ENCODE results near the gene RGS19. TPM values are rescaled to one million over a fixed set of nuclear protein-coding genes. Genes with fewer than 3 reads are reported as not detected.

Gene RGS19
- total RNA-seq, 2 experiments from 2014 or later, result 119 to 122 TPM

DNA sequence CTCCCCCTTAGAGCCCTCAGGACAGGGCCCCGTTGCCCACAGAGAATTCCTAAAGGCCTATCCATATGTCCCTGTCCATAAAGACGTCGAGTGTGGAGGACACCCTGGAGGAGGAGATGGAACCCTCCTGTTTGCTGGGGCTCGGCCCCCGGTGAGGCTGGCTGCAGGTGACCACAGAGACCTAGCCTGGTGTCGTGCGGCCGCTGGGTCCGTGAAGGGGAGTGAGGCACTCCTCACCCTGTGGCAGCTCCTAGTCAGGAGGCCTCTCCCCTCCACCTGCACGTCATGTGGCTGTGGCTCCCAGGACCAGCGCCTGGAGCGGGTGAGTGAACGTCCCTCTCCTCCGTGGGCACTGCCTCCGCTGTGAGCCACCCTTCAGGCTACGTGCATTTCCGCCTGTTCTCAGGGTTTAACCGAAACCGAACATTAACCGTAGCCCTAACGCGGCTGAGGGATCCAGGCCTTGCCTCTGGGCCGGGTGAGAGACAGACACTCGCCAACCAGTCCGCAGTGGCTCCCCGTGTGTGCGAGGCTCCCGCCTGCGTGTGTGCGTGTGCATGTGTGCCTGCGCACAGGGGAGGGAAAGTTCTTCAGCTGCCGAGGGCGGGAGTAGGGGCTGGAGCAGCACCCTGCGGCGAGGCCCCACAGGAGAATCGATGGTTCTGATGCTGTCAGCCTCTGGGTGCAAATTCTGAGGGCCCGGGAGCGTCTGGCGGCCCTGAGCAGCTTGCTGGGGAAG is 22.3 kb downstream of the RGS19 start:
- Mint-ChIP-seq H3K36me3 (ENCODE audit: low read depth) (no peaks in the 10 kb centered on the region), H3K27ac (peak overlapping the region; percentile 75), H3K4me3 (peak overlapping the region; percentile 73), H3K4me1 (peaks cover 37% of the 10 kb centered on the region), H3K9me3 (no peaks in the 10 kb centered on the region), H3K27me3 (peaks cover 7% of the 10 kb centered on the region)
- peak; percentile 45 for DNase-seq
- ChIA-PET CTCF (interaction anchor here (0.7 to 1.9 kb wide), 8 partner anchors 9 to 484 kb away, joined by 3 to 19 read pairs (median 4); partner anchors contain the start of genes OPRL1, PRPF6 and RGS19), POLR2A (interaction anchor here (1.0 to 3.0 kb wide), 2 partner anchors 15 to 18 kb away, joined by 4 to 12 read pairs; no protein-coding TSS in a partner anchor)

GRCh38 chr20:64056639-64056888 is 22.8 kb downstream of the RGS19 start:
- no peaks in the 10 kb centered on the region for H3K36me3 Mint-ChIP-seq (ENCODE audit: low read depth)
- no peak overlapping the region for H3K27ac Mint-ChIP-seq
- ChIA-PET CTCF (interaction anchor here (1.4 to 1.9 kb wide), 2 partner anchors 18 to 270 kb away, joined by 3 to 19 read pairs; no protein-coding TSS in a partner anchor), POLR2A (interaction anchor here (3.0 kb wide), 1 partner anchor 18 kb away, joined by 12 read pairs; no protein-coding TSS in a partner anchor)
- no peak overlapping the region for H3K4me3 Mint-ChIP-seq
- H3K9me3 Mint-ChIP-seq, result no peaks in the 10 kb centered on the region
- H3K27me3 Mint-ChIP-seq, result peaks cover 11% of the 10 kb centered on the region
- no peak for DNase-seq
- H3K4me1 Mint-ChIP-seq, result peaks cover 34% of the 10 kb centered on the region

DNA sequence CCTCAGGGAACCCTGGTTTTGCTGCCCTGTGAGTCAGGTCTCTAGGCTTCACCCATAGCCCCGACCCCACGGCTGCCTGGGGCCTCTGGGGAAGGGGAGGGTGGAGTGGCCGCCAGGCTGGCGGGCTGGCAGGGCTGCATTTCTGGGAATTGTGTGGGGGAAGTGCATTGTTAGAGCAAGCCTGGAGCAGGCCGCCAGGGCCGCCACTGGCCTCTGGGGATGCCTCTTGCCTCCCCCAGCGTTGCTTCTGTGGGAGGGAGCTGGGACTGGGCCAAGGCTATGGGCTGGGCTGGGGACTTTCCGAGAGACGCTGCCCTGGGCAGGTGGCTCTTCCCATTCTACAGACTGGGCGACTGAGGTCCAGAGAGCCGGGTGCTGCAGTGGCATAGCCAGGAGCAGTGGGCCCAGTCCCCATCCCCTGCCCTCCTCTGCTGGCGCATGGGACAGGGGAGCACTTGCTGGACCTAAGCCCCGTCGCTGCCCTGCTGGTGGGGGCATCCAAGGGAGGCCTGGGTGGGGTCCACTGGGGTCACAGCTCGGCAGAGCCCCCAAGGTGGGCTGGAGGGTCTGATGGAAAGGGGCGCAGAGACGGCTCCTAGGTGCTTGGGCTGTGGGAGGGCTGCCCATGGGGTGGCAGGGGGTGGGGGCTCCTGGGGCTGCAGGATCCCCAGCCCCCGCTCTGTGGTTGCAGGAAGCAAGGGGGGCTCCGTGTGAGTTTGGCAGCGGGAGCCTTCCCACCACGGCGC is 23.3 kb downstream of the RGS19 start:
- CTCF ChIA-PET, result interaction anchor here (1.4 kb wide), 1 partner anchor 270 kb away, joined by 3 read pairs; no protein-coding TSS in a partner anchor
- H3K36me3 Mint-ChIP-seq (ENCODE audit: low read depth), result no peaks in the 10 kb centered on the region
- H3K4me1 Mint-ChIP-seq, result peaks cover 34% of the 10 kb centered on the region
- DNase-seq, result no peak
- no peak overlapping the region for H3K4me3 Mint-ChIP-seq
- no peaks in the 10 kb centered on the region for H3K9me3 Mint-ChIP-seq
- no peak overlapping the region for H3K27ac Mint-ChIP-seq
- POLR2A ChIA-PET, result interaction anchor here (3.0 kb wide), 1 partner anchor 17 kb away, joined by 12 read pairs; no protein-coding TSS in a partner anchor
- peaks cover 13% of the 10 kb centered on the region for H3K27me3 Mint-ChIP-seq

DNA sequence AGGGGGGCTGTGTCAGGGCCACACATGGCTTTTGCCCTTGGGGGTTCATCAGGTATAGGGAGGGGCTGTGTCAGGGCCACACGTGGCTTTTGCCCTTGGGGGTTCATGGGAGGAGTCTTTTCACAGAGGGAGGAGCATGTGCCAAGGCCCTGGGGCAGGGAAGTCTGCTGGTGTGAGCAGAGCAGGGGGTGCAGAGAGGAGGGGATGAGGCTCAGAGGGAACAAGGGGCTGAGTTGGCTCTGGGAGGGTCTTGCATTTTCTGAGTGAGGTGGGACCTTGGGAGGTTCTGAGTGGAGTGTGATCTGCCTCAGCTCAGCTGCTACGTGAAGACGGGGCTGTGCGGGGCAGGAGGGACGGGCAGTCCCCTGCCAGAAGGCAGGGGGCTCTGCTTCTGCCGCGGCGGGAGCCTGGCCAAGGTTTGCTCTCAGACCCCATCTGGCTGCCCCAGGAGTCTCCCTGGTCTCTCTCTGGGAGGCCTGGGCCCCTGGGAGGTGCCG is 23.9 kb downstream of the RGS19 start:
- no peaks in the 10 kb centered on the region for H3K9me3 Mint-ChIP-seq
- H3K4me1 Mint-ChIP-seq, result peaks cover 34% of the 10 kb centered on the region
- H3K4me3 Mint-ChIP-seq, result no peak overlapping the region
- ChIA-PET POLR2A (interaction anchor here (1.2 kb wide), 1 partner anchor 17 kb away, joined by 5 read pairs; no protein-coding TSS in a partner anchor), CTCF (interaction anchor here (1.4 to 2.8 kb wide), 2 partner anchors 17 to 74 kb away, joined by 5 to 11 read pairs; partner anchors contain the start of gene PRPF6)
- H3K36me3 Mint-ChIP-seq (ENCODE audit: low read depth), result no peaks in the 10 kb centered on the region
- DNase-seq, result no peak
- peak overlapping the region; percentile 56 for H3K27ac Mint-ChIP-seq
- H3K27me3 Mint-ChIP-seq, result peaks cover 19% of the 10 kb centered on the region

- DNase-seq, result no peak
- Mint-ChIP-seq H3K4me1 (peaks cover 30% of the 10 kb centered on the region), H3K4me3 (no peak overlapping the region), H3K9me3 (no peaks in the 10 kb centered on the region), H3K27ac (no peak overlapping the region), H3K36me3 (ENCODE audit: low read depth) (no peaks in the 10 kb centered on the region), H3K27me3 (peaks cover 25% of the 10 kb centered on the region)
- ChIA-PET POLR2A (interaction anchor here (0.7 to 2.8 kb wide), 7 partner anchors 8 to 74 kb away, joined by 3 to 9 read pairs (median 5); partner anchors contain the start of genes PRPF6 and TCEA2), CTCF (interaction anchor here (0.7 to 2.8 kb wide), 4 partner anchors 9 to 73 kb away, joined by 3 to 11 read pairs (median 4); partner anchors contain the start of genes PRPF6 and TCEA2)
These were observed 25.3 kb downstream of the RGS19 start for GRCh38 chr20:64053841-64054661.

- Mint-ChIP-seq H3K4me3 (no peak overlapping the region), H3K9me3 (no peaks in the 10 kb centered on the region), H3K4me1 (peaks cover 26% of the 10 kb centered on the region), H3K27me3 (peaks cover 26% of the 10 kb centered on the region), H3K36me3 (ENCODE audit: low read depth) (no peaks in the 10 kb centered on the region), H3K27ac (no peak overlapping the region)
- no peak for DNase-seq
- POLR2A ChIA-PET, result interaction anchor here (1.4 to 2.8 kb wide), 4 partner anchors 9 to 14 kb away, joined by 5 to 9 read pairs (median 6); partner anchors contain the start of gene TCEA2
- CTCF ChIA-PET, result interaction anchor here (2.8 kb wide), 1 partner anchor 14 kb away, joined by 11 read pairs; no protein-coding TSS in a partner anchor
These were observed 26.1 kb downstream of the RGS19 start for GRCh38 chr20:64052987-64053840.

- H3K4me3 Mint-ChIP-seq, result no peak overlapping the region
- DNase-seq, result no peak
- CTCF ChIA-PET, result no interaction called here
- H3K9me3 Mint-ChIP-seq, result no peaks in the 10 kb centered on the region
- H3K4me1 Mint-ChIP-seq, result peaks cover 20% of the 10 kb centered on the region
- H3K27me3 Mint-ChIP-seq, result peaks cover 33% of the 10 kb centered on the region
- H3K27ac Mint-ChIP-seq, result no peak overlapping the region
- POLR2A ChIA-PET, result interaction anchor here (1.6 to 2.8 kb wide), 2 partner anchors 13 to 14 kb away, joined by 5 to 9 read pairs; no protein-coding TSS in a partner anchor
- H3K36me3 Mint-ChIP-seq (ENCODE audit: low read depth), result no peaks in the 10 kb centered on the region
These were observed 27.0 kb downstream of the RGS19 start for GRCh38 chr20:64052326-64052722.

DNA sequence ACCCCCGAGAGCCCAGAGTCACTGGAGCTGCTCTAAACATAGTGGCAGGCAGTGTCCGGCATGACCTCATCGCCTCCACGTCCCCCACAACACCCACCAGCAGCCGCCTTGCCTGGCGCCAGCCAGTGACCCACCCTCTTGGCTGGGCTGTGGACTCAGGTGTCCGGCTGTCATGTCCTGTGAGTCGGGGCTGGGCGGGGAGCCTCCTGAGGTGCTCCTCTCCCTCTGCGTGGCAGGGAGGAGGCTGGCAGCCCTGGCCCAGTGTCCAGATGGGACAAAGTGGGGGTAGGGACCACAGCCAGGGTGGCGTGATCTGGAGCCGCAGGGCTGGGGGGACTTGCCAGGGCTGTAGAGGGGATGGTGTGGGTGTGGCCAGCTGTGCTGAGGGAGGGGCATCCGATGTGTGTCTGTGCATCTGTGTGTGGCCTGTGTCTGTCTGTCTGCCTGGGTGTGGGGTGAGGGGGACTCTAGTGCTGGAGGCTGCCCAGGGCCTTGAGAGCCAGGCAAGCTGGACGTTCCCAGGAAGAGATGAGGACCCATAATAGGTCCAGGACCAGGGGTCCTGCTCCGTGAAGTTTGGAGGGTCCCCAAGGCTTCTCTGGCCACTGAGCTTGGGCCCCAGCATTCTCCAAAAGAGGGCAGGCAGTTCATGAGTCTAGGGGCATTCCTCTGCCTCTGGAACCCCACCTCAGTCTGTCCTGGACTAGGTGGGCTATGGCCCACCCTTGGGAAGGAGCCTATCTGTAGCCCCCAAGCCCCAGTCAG is 27.6 kb downstream of the RGS19 start:
- H3K36me3 Mint-ChIP-seq (ENCODE audit: low read depth), result no peaks in the 10 kb centered on the region
- H3K4me3 Mint-ChIP-seq, result no peak overlapping the region
- ChIA-PET CTCF (interaction anchor here (1.4 kb wide), 1 partner anchor 26 kb away, joined by 3 read pairs; no protein-coding TSS in a partner anchor), POLR2A (interaction anchor here (2.8 kb wide), 1 partner anchor 12 kb away, joined by 9 read pairs; no protein-coding TSS in a partner anchor)
- H3K27me3 Mint-ChIP-seq, result peaks cover 38% of the 10 kb centered on the region
- H3K4me1 Mint-ChIP-seq, result peaks cover 16% of the 10 kb centered on the region
- no peaks in the 10 kb centered on the region for H3K9me3 Mint-ChIP-seq
- H3K27ac Mint-ChIP-seq, result no peak overlapping the region
- no peak for DNase-seq

- POLR2A ChIA-PET, result interaction anchor here (0.8 to 2.8 kb wide), 2 partner anchors 12 kb away, joined by 3 to 9 read pairs; no protein-coding TSS in a partner anchor
- Mint-ChIP-seq H3K9me3 (no peaks in the 10 kb centered on the region), H3K27me3 (peaks cover 44% of the 10 kb centered on the region), H3K36me3 (ENCODE audit: low read depth) (no peaks in the 10 kb centered on the region), H3K4me3 (no peak overlapping the region), H3K27ac (no peak overlapping the region), H3K4me1 (peaks cover 17% of the 10 kb centered on the region)
- DNase-seq, result no peak
- CTCF ChIA-PET, result interaction anchor here (0.8 to 1.4 kb wide), 2 partner anchors 11 to 27 kb away, joined by 3 read pairs; partner anchors contain the start of gene TCEA2
These were observed 28.3 kb downstream of the RGS19 start for GRCh38 chr20:64051033-64051452.

- Mint-ChIP-seq H3K36me3 (ENCODE audit: low read depth) (no peaks in the 10 kb centered on the region), H3K9me3 (no peaks in the 10 kb centered on the region), H3K4me3 (no peak overlapping the region), H3K4me1 (peaks cover 16% of the 10 kb centered on the region), H3K27ac (no peak overlapping the region), H3K27me3 (peaks cover 48% of the 10 kb centered on the region)
- ChIA-PET POLR2A (interaction anchor here (0.8 to 1.1 kb wide), 2 partner anchors 12 kb away, joined by 3 to 4 read pairs; partner anchors contain the start of gene TCEA2), CTCF (interaction anchor here (0.8 to 1.4 kb wide), 3 partner anchors 12 to 70 kb away, joined by 3 to 4 read pairs (median 3); partner anchors contain the start of gene TCEA2)
- DNase-seq, result no peak
These were observed 28.9 kb downstream of the RGS19 start for GRCh38 chr20:64050261-64051032.

Measured in activated CD4-positive, alpha-beta memory T cell treated with anti-CD3 and anti-CD28 coated beads, Interleukin-2, amount 10 ng/mL, durations not matched to agents 7 days and 5 days (primary cell).